Measurements from ENCODE around the gene IL4I1. TPM values are rescaled to one million over a fixed set of nuclear protein-coding genes. Genes with fewer than 3 reads are reported as not detected.
A peak's percentile ranks its signal among the peaks of the same experiment; 100 is the strongest.

The IL4I1 gene
- total RNA-seq, 1 experiment from 2014 or later: 1.5 TPM

DNA sequence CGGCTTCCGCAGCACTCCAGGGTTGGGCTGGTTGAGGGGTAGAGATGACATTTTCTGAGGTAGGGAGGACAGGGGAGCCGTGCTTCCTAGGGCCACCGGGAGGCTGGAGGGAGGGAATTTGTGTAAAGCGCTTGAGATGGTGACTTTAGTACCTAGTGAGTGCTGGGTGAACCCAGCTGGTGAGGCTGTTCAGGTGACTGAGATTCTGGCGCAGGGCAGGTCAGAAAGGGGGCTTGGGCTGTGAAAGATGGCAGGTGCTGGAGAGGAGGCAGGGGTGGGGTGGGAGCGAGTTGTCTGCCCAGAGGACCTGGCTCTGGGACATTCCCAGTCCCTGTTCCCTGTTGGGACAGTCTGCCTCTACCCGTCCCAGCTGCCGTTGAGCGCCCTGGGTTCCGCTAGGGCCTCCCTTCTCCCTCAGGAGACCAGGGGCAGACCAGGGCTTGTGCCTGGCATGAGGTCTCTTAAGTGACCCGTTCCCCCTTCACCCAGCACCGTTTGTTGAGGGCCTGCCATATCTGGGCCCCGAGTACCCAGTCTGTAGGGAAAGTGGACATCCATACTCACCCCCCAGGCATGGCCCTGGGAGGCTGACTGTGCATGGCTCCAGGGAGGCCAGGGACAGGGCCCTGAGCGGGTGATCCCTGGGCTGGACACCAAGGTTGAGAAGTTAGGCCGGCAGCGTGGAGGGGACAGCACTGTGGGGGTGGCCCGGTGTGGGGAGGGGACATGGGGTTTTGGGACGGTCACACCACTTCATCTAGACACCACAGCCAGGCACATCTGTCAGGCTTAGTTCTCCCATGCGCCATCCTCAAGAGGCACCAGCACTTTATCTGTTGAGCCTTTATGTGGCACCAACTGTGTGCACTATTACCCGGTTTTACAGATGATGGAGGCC lies 40.8 kb downstream of the IL4I1 start:
- Histone ChIP-seq H3K9me3 (ENCODE audit: control insufficient read depth, insufficient read depth, low read depth, low read length) (no peaks in the 10 kb centered on the region), H3K27ac (ENCODE audit: low read length) (peak overlapping the region; percentile 39; the same call in 1 of the 2 replicates), H3K4me1 (ENCODE audit: control insufficient read depth, insufficient read depth, low read length) (peaks cover 40% of the 10 kb centered on the region), H3K36me3 (ENCODE audit: control insufficient read depth, insufficient read depth, low read length) (no peaks in the 10 kb centered on the region), H3K4me3 (ENCODE audit: low read depth in 2 of 2, low read length in 2 of 2) (no peak overlapping the region), H3K27me3 (ENCODE audit: control insufficient read depth, insufficient read depth, low read length) (no peaks in the 10 kb centered on the region)
- ChIA-PET POLR2A (no interaction called here), CTCF (no interaction called here)
- TF ChIP-seq, protein P1, sequence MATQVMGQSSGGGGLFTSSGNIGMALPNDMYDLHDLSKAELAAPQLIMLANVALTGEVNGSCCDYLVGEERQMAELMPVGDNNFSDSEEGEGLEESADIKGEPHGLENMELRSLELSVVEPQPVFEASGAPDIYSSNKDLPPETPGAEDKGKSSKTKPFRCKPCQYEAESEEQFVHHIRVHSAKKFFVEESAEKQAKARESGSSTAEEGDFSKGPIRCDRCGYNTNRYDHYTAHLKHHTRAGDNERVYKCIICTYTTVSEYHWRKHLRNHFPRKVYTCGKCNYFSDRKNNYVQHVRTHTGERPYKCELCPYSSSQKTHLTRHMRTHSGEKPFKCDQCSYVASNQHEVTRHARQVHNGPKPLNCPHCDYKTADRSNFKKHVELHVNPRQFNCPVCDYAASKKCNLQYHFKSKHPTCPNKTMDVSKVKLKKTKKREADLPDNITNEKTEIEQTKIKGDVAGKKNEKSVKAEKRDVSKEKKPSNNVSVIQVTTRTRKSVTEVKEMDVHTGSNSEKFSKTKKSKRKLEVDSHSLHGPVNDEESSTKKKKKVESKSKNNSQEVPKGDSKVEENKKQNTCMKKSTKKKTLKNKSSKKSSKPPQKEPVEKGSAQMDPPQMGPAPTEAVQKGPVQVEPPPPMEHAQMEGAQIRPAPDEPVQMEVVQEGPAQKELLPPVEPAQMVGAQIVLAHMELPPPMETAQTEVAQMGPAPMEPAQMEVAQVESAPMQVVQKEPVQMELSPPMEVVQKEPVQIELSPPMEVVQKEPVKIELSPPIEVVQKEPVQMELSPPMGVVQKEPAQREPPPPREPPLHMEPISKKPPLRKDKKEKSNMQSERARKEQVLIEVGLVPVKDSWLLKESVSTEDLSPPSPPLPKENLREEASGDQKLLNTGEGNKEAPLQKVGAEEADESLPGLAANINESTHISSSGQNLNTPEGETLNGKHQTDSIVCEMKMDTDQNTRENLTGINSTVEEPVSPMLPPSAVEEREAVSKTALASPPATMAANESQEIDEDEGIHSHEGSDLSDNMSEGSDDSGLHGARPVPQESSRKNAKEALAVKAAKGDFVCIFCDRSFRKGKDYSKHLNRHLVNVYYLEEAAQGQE (IDR thresholded peaks at IDR 0.05; ENCODE audit: insufficient read depth in 1 of 2, low read depth in 2 of 2, low read length in 1 of 2): no peak
- TF ChIP-seq, protein P2, sequence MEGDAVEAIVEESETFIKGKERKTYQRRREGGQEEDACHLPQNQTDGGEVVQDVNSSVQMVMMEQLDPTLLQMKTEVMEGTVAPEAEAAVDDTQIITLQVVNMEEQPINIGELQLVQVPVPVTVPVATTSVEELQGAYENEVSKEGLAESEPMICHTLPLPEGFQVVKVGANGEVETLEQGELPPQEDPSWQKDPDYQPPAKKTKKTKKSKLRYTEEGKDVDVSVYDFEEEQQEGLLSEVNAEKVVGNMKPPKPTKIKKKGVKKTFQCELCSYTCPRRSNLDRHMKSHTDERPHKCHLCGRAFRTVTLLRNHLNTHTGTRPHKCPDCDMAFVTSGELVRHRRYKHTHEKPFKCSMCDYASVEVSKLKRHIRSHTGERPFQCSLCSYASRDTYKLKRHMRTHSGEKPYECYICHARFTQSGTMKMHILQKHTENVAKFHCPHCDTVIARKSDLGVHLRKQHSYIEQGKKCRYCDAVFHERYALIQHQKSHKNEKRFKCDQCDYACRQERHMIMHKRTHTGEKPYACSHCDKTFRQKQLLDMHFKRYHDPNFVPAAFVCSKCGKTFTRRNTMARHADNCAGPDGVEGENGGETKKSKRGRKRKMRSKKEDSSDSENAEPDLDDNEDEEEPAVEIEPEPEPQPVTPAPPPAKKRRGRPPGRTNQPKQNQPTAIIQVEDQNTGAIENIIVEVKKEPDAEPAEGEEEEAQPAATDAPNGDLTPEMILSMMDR (IDR thresholded peaks at IDR 0.05): no peak
- TF ChIP-seq SIN3A (IDR thresholded peaks at IDR 0.05; ENCODE audit: borderline replicate concordance, insufficient read depth, low read depth, low read length): peak; percentile 34
- TF ChIP-seq POLR2AphosphoS5 (IDR thresholded peaks at IDR 0.05; ENCODE audit: low read depth, low read length): peak; percentile 17; the same call in 1 of the 2 replicates
- no peak for TF ChIP-seq TCF7L2 (IDR thresholded peaks at IDR 0.05; ENCODE audit: low read depth, low read length)
- in situ Hi-C loops (cut with HindIII; ENCODE audit: low pct_unique_long_range_greater_than_20kb, low sequenced_read_pairs) (no loop called here), intact Hi-C loops (cut with micrococcal nuclease; ENCODE audit: unreplicated experiment) (no loop called here)
- TSS peak; percentile 54 for BruUV-seq (replicated peaks)
- DNase-seq (ENCODE audit: low read depth, low spot score) (no peak), ATAC-seq (0 out of 2 replicates have a peak, but pooled peaks have one; percentile 2)

DNA sequence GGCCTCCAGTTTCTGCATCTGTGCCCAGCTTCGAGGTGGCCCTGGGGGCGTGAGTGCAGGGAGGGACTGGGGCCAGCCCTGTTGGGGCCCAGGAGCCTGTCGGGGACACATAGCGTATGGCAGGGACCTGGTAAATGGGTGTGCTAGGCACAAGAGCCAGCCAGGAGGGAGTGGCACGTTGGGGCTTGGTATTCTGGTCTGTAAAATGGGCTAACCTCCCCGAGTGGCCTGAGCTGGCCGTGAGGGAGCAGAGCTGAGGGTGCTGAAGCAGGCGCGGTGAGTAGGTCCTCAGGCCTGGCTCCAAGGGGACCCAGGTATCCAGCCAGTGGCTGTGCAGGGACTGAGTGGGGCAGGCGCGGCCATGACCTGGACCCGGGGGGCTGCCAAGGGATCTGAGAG lies 41.4 kb downstream of the IL4I1 start:
- no TSS peak for BruUV-seq (replicated peaks)
- TF ChIP-seq SIN3A (IDR thresholded peaks at IDR 0.05; ENCODE audit: borderline replicate concordance, insufficient read depth, low read depth, low read length): no peak
- no peak for TF ChIP-seq POLR2AphosphoS5 (IDR thresholded peaks at IDR 0.05; ENCODE audit: low read depth, low read length)
- no peak for TF ChIP-seq TCF7L2 (IDR thresholded peaks at IDR 0.05; ENCODE audit: low read depth, low read length)
- TF ChIP-seq, protein P1 (IDR thresholded peaks at IDR 0.05; ENCODE audit: insufficient read depth in 1 of 2, low read depth in 2 of 2, low read length in 1 of 2): no peak
- TF ChIP-seq, protein P2 (IDR thresholded peaks at IDR 0.05): no peak
- ATAC-seq: no peak
- in situ Hi-C loops (cut with HindIII; ENCODE audit: low pct_unique_long_range_greater_than_20kb, low sequenced_read_pairs): no loop called here
- ChIA-PET POLR2A (no interaction called here), CTCF (no interaction called here)
- Histone ChIP-seq H3K27me3 (ENCODE audit: control insufficient read depth, insufficient read depth, low read length) (no peaks in the 10 kb centered on the region), H3K4me1 (ENCODE audit: control insufficient read depth, insufficient read depth, low read length) (peaks cover 33% of the 10 kb centered on the region), H3K27ac (ENCODE audit: low read length) (peak overlapping the region; percentile 39; the same call in 1 of the 2 replicates), H3K4me3 (ENCODE audit: low read depth in 2 of 2, low read length in 2 of 2) (no peak overlapping the region), H3K36me3 (ENCODE audit: control insufficient read depth, insufficient read depth, low read length) (no peaks in the 10 kb centered on the region), H3K9me3 (ENCODE audit: control insufficient read depth, insufficient read depth, low read depth, low read length) (no peaks in the 10 kb centered on the region)
- intact Hi-C loops (cut with micrococcal nuclease; ENCODE audit: unreplicated experiment): no loop called here
- DNase-seq (ENCODE audit: low read depth, low spot score): no peak

Measured in Panc1 (cell line).